Endodermal cell (in vitro differentiated cells): ENCODE measurements around the gene NUP62. TPM values are rescaled to one million over a fixed set of nuclear protein-coding genes. Genes with fewer than 3 reads are reported as not detected.

ENCODE experiments used
- DNase-seq: peaks from one replicate; pipeline ENCODE4 v3.0.0-alpha.2; 2017
- H3K27ac ChIP-seq: 2 replicates; pipeline ENCODE4 v1.5.1; 2013; ENCODE audit warnings: mild to moderate bottlenecking, low read depth, low read length, moderate library complexity
- H3K27me3 ChIP-seq: 2 replicates; pipeline ENCODE4 v1.6.1; 2013; ENCODE audit warnings: mild to moderate bottlenecking, low read length, moderate library complexity; ENCODE audit not compliant: insufficient read depth, control insufficient read depth, poor library complexity, severe bottlenecking
- H3K36me3 ChIP-seq: 2 replicates; pipeline ENCODE4 v1.7.0; 2013; ENCODE audit warnings: mild to moderate bottlenecking, low read length, moderate library complexity; ENCODE audit not compliant: control insufficient read depth, insufficient read depth
- H3K4me1 ChIP-seq: one replicate; pipeline ENCODE4 v1.7.0; 2013; ENCODE audit warnings: low read length; ENCODE audit not compliant: control insufficient read depth, insufficient read depth
- H3K4me3 ChIP-seq: 2 replicates; pipeline ENCODE4 v1.5.1; 2013; ENCODE audit warnings: mild to moderate bottlenecking, low read length, moderate library complexity
- H3K9ac ChIP-seq: 2 replicates; pipeline ENCODE4 v1.6.1; 2013; ENCODE audit warnings: mild to moderate bottlenecking, low read length, moderate library complexity; ENCODE audit not compliant: poor library complexity, severe bottlenecking; ENCODE audit errors: extremely low read depth
- H3K9me3 ChIP-seq: 2 replicates; pipeline ENCODE4 v1.6.1; 2013; ENCODE audit warnings: mild to moderate bottlenecking, low read length, moderate library complexity; ENCODE audit not compliant: control insufficient read depth
- H3K27ac Mint-ChIP-seq: 2 replicates; pipeline ENCODE4 v1.8.0; 2020; ENCODE audit warnings: mixed read lengths
- H3K27me3 Mint-ChIP-seq: 2 replicates; pipeline ENCODE4 v1.8.0; 2021; ENCODE audit warnings: mild to moderate bottlenecking, mixed read lengths; ENCODE audit not compliant: insufficient read depth
- H3K36me3 Mint-ChIP-seq: 2 replicates; pipeline ENCODE4 v1.8.0; 2020; ENCODE audit warnings: low read depth, mixed read lengths
- H3K4me1 Mint-ChIP-seq: 2 replicates; pipeline ENCODE4 v1.8.0; 2020; ENCODE audit warnings: mixed read lengths
- H3K4me3 Mint-ChIP-seq: 2 replicates; pipeline ENCODE4 v1.8.0; 2020; ENCODE audit warnings: mild to moderate bottlenecking, moderate library complexity, mixed read lengths
- H3K9me3 Mint-ChIP-seq: 2 replicates; pipeline ENCODE4 v1.8.0; 2020; ENCODE audit warnings: mild to moderate bottlenecking, mixed read lengths
- WGBS, 2 experiments: methylation state at CpG; one replicate each; pipeline versions ENCODE4 v1.1.5 to v1.1.7; 2013; ENCODE audit warnings: missing lambda C conversion rate in 2 of 2, mixed read lengths in 1 of 2; ENCODE audit not compliant: insufficient coverage in 1 of 2, insufficient read length in 1 of 2; 5-methylcytosine and 5-hydroxymethylcytosine counted together
- total RNA-seq, 2 donors: library from RNA; stranded (reverse); fragmentation: NEBNext Ultra II Directional in 1 of 2; extraction: Animal tissue kit (Norgen Biotek cat#: 25700) in 1 of 2; gene quantifications; 2 replicates in 1 of 2; 3 replicates in 1 of 2; pipeline ENCODE4 v1.2.1, GENCODE V29; 2021
- TF ChIP-seq, protein P1 (sequence below): fragments of 200-600 bp; sonication (generic); conservative IDR thresholded peaks from 2 replicates; pipeline ENCODE4 v1.5.0; 2021; ENCODE audit warnings: antibody characterized with exemption, mild to moderate bottlenecking

Gene NUP62
- total RNA-seq, 2 donors from 2014 or later = 84.9 to 96.4 TPM

DNA sequence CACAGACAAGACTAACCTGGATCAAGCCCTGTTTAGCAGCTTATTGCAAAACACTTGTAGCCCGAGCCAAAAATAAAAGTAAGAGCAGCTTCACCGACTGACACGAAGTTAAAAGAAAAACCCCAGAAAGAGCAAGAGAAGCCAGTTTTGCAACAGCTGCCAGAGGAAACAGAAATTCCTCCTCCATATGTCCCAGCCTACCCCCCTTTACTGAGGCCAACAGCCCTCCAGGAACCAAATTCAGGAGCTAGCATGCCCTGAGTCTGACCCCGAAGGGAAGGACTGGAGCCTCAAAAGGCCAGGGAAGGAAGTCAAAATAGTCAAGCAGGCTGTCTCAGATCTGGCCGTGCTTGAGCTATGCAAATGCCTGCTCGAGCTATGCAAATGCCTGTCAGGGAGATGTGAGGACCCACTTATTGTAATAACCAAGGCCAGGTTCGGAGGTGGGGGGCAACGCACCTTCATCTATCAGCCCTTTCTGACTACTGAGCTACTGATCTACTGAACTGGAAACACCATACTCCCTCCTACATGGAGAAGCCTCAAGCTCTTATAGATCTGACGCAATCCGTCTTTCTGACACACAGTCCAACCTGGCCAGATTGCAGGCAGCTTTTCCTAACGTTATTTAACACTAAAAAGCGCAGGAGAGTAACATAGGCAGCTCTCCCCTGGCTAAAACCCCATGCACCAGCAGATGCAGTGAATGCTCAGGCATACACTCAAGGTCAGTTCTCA is 25.0 kb upstream of the NUP62 start:
- DNase-seq = no peak
- Histone ChIP-seq H3K4me1 (no peaks in the 10 kb centered on the region), H3K9me3 (no peaks in the 10 kb centered on the region), H3K4me3 (no peak overlapping the region), H3K36me3 (no peaks in the 10 kb centered on the region), H3K27ac (no peak overlapping the region), H3K27me3 (no peaks in the 10 kb centered on the region), H3K9ac (no peak overlapping the region)
- Mint-ChIP-seq H3K27ac (no peak overlapping the region), H3K9me3 (peaks cover 5% of the 10 kb centered on the region), H3K36me3 (no peaks in the 10 kb centered on the region), H3K4me3 (no peak overlapping the region), H3K4me1 (peaks cover 2% of the 10 kb centered on the region), H3K27me3 (peaks cover under 1% of the 10 kb centered on the region)
- 69 to 70% methylated on average over 12 of the region's 12 CpGs for WGBS, 2 experiments
- TF ChIP-seq, protein P1, sequence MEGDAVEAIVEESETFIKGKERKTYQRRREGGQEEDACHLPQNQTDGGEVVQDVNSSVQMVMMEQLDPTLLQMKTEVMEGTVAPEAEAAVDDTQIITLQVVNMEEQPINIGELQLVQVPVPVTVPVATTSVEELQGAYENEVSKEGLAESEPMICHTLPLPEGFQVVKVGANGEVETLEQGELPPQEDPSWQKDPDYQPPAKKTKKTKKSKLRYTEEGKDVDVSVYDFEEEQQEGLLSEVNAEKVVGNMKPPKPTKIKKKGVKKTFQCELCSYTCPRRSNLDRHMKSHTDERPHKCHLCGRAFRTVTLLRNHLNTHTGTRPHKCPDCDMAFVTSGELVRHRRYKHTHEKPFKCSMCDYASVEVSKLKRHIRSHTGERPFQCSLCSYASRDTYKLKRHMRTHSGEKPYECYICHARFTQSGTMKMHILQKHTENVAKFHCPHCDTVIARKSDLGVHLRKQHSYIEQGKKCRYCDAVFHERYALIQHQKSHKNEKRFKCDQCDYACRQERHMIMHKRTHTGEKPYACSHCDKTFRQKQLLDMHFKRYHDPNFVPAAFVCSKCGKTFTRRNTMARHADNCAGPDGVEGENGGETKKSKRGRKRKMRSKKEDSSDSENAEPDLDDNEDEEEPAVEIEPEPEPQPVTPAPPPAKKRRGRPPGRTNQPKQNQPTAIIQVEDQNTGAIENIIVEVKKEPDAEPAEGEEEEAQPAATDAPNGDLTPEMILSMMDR = no peak

DNA sequence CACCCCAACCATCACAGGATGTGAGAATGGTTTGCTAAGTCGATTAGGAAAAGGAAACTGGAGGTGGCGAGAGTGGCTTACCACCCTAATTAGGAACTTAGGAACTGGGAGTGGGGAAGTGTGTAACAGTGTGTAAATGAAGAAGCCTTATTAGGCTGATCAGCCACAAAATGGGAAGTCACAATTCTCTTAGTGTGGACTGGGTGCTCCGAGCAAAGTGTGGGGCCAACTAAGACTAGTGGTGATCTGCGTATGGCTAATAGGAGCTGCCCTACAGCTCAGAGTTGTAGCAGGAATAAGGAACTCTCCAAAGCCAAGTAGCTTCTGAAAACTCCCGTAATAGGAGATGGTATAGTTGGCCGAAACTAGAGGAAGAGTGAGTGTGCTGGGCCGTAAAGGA is 24.1 kb upstream of the NUP62 start:
- DNase-seq = no peak
- Histone ChIP-seq H3K4me3 (no peak overlapping the region), H3K36me3 (no peaks in the 10 kb centered on the region), H3K27ac (no peak overlapping the region), H3K9me3 (no peaks in the 10 kb centered on the region), H3K9ac (no peak overlapping the region), H3K4me1 (no peaks in the 10 kb centered on the region), H3K27me3 (no peaks in the 10 kb centered on the region)
- H3K27ac Mint-ChIP-seq = no peak overlapping the region
- H3K4me3 Mint-ChIP-seq = no peak overlapping the region
- peaks cover 2% of the 10 kb centered on the region for H3K27me3 Mint-ChIP-seq
- TF ChIP-seq, protein P1 = no peak
- 86 to 98% methylated on average over 7 of the region's 7 CpGs for WGBS, 2 experiments
- peaks cover 2% of the 10 kb centered on the region for H3K4me1 Mint-ChIP-seq
- H3K9me3 Mint-ChIP-seq = peaks cover 5% of the 10 kb centered on the region
- H3K36me3 Mint-ChIP-seq = no peaks in the 10 kb centered on the region

DNA sequence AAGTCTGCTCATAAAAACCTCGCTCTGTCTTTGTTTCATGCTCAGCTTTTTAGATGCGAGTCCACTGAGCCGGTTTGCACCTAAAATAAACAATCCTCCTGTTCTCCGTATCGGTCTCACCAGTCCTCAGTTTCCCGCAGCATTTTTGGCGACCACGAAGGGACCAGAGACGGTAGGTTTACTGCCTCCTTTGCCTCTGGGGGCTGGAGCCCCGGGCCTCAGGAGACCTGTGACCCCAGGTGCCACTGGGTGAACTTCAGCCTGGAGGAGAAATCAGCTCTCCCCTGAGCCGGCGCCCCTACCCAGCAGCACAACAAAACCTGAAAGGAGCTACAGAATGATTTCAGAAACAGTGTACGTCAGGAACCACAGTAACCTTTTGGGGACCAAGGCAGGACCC is 23.6 kb upstream of the NUP62 start:
- H3K27ac Mint-ChIP-seq = no peak overlapping the region

More for the DNA sequence above, 23.6 kb upstream of the NUP62 start:
- TF ChIP-seq, protein P1 = no peak
- WGBS, 2 experiments = 91 to 99% methylated on average over 12 to 13 of the region's 13 CpGs
- peaks cover 5% of the 10 kb centered on the region for H3K9me3 Mint-ChIP-seq
- H3K4me1 ChIP-seq = no peaks in the 10 kb centered on the region
- H3K4me1 Mint-ChIP-seq = peaks cover 2% of the 10 kb centered on the region
- no peak overlapping the region for H3K4me3 ChIP-seq
- no peaks in the 10 kb centered on the region for H3K27me3 ChIP-seq
- no peak overlapping the region for H3K27ac ChIP-seq
- H3K9ac ChIP-seq = no peak overlapping the region
- H3K4me3 Mint-ChIP-seq = no peak overlapping the region
- H3K9me3 ChIP-seq = no peaks in the 10 kb centered on the region
- H3K36me3 Mint-ChIP-seq = no peaks in the 10 kb centered on the region
- H3K36me3 ChIP-seq = no peaks in the 10 kb centered on the region
- no peak for DNase-seq
- H3K27me3 Mint-ChIP-seq = peaks cover 3% of the 10 kb centered on the region
